ENCODE results near the gene UCK1. TPM values are rescaled to one million over a fixed set of nuclear protein-coding genes. Genes with fewer than 3 reads are reported as not detected.

The UCK1 gene
- total RNA-seq (22.2 and 28.0 TPM in 2 replicates), polyA plus RNA-seq (32.7 and 36.8 TPM in 2 replicates)

GRCh38 chr9:131530920-131531832 lies at the start of gene UCK1:
Gene UCK1, minus strand, starts transcription at chr9:131531263. Its CDS starts 89 bp downstream, at chr9:131531174.
- no peaks in the 10 kb centered on the region for H3K9me2 ChIP-seq (replicated peaks; ENCODE audit: insufficient read depth)
- H3K4me1 ChIP-seq (ENCODE audit: insufficient read depth), result peaks cover 13% of the 10 kb centered on the region
- no peaks in the 10 kb centered on the region for H3K36me3 ChIP-seq (replicated peaks; ENCODE audit: insufficient read depth, low read depth)
- H3K4me2 ChIP-seq, result peak within 1 kb of the TSS; percentile 97
- peak within 1 kb of the TSS; percentile 68 for H3K27ac ChIP-seq
- no peaks in the 10 kb centered on the region for H3K27me3 ChIP-seq
- peak within 1 kb of the TSS; percentile 91 for H3K4me3 ChIP-seq
- TF ChIP-seq CTCF (IDR thresholded peaks at IDR 0.05; ENCODE audit: poor library complexity) (no peak), EZH2phosphoT487 (IDR thresholded peaks at IDR 0.05; ENCODE audit: low read depth, severe bottlenecking, unreplicated experiment) (no peak), EZH2 (IDR thresholded peaks at IDR 0.05; ENCODE audit: borderline replicate concordance) (no peak)
- 47% methylated on average over 23 of the region's 103 CpGs for WGBS (ENCODE audit: low lambda C conversion rate, missing lambda C conversion rate)
- peak within 1 kb of the TSS; percentile 99 for H2AFZ ChIP-seq
- H4K20me1 ChIP-seq (ENCODE audit: insufficient read depth, poor library complexity, severe bottlenecking), result no peaks in the 10 kb centered on the region
- H3K9me3 ChIP-seq (ENCODE audit: low read depth), result no peaks in the 10 kb centered on the region
- DNase-seq (ENCODE audit: low spot score), result peak; percentile 92
- H3K79me2 ChIP-seq, result peaks cover 17% of the 10 kb centered on the region

GRCh38 chr9:131580358-131580757 lies 49.3 kb upstream of the UCK1 start:
- Histone ChIP-seq H3K27me3 (no peaks in the 10 kb centered on the region), H2AFZ (no peak overlapping the region), H3K4me1 (ENCODE audit: insufficient read depth) (no peaks in the 10 kb centered on the region), H3K36me3 (replicated peaks; ENCODE audit: insufficient read depth, low read depth) (no peaks in the 10 kb centered on the region), H3K4me2 (no peak overlapping the region), H4K20me1 (ENCODE audit: insufficient read depth, poor library complexity, severe bottlenecking) (no peaks in the 10 kb centered on the region), H3K79me2 (no peaks in the 10 kb centered on the region), H3K9me2 (replicated peaks; ENCODE audit: insufficient read depth) (no peaks in the 10 kb centered on the region), H3K9me3 (ENCODE audit: low read depth) (no peaks in the 10 kb centered on the region), H3K4me3 (no peak overlapping the region), H3K27ac (no peak overlapping the region)
- WGBS (ENCODE audit: low lambda C conversion rate, missing lambda C conversion rate), result 93% methylated on average over 8 of the region's 9 CpGs
- TF ChIP-seq EZH2phosphoT487 (IDR thresholded peaks at IDR 0.05; ENCODE audit: low read depth, severe bottlenecking, unreplicated experiment), result no peak
- TF ChIP-seq CTCF (IDR thresholded peaks at IDR 0.05; ENCODE audit: poor library complexity), result no peak
- no peak for TF ChIP-seq EZH2 (IDR thresholded peaks at IDR 0.05; ENCODE audit: borderline replicate concordance)
- no peak for DNase-seq (ENCODE audit: low spot score)

- WGBS (ENCODE audit: low lambda C conversion rate, missing lambda C conversion rate), result 97% methylated on average over 8 of the region's 8 CpGs
- Histone ChIP-seq H3K36me3 (replicated peaks; ENCODE audit: insufficient read depth, low read depth) (no peaks in the 10 kb centered on the region), H3K79me2 (no peaks in the 10 kb centered on the region), H2AFZ (no peak overlapping the region), H3K27me3 (no peaks in the 10 kb centered on the region), H4K20me1 (ENCODE audit: insufficient read depth, poor library complexity, severe bottlenecking) (no peaks in the 10 kb centered on the region), H3K4me1 (ENCODE audit: insufficient read depth) (no peaks in the 10 kb centered on the region), H3K27ac (no peak overlapping the region), H3K9me2 (replicated peaks; ENCODE audit: insufficient read depth) (no peaks in the 10 kb centered on the region), H3K9me3 (ENCODE audit: low read depth) (no peaks in the 10 kb centered on the region), H3K4me2 (no peak overlapping the region), H3K4me3 (no peak overlapping the region)
- no peak for DNase-seq (ENCODE audit: low spot score)
- TF ChIP-seq CTCF (IDR thresholded peaks at IDR 0.05; ENCODE audit: poor library complexity) (no peak), EZH2phosphoT487 (IDR thresholded peaks at IDR 0.05; ENCODE audit: low read depth, severe bottlenecking, unreplicated experiment) (no peak), EZH2 (IDR thresholded peaks at IDR 0.05; ENCODE audit: borderline replicate concordance) (no peak)
These were observed 48.7 kb upstream of the UCK1 start for GRCh38 chr9:131579789-131580211.
